ENCODE data around the gene VRK1.

VRK1 gene

GRCh38 chr14:96888593-96888992 is 91.4 kb downstream of the VRK1 start:
- peak; percentile 25 for DNase-seq

DNA sequence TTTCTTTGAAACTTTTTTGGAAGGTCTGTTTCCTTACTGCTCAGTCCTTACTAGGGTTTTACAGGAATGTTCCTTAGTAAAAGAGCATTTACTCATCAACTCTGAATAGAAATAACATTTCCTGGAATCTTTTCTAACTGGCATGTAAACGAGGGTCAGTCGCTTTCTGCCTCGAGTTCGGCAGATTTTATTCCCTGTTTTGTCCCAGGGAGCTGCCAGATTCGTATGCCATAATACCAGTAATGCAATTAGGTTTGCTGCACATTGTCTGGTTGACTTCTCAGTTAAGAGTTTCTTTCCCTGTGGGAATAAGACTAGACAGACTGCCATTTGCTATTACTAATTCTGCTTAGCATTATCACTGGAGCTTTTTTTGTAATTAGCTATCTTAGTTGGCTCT is 91.9 kb downstream of the VRK1 start:
- DNase-seq, result no peak

DNA sequence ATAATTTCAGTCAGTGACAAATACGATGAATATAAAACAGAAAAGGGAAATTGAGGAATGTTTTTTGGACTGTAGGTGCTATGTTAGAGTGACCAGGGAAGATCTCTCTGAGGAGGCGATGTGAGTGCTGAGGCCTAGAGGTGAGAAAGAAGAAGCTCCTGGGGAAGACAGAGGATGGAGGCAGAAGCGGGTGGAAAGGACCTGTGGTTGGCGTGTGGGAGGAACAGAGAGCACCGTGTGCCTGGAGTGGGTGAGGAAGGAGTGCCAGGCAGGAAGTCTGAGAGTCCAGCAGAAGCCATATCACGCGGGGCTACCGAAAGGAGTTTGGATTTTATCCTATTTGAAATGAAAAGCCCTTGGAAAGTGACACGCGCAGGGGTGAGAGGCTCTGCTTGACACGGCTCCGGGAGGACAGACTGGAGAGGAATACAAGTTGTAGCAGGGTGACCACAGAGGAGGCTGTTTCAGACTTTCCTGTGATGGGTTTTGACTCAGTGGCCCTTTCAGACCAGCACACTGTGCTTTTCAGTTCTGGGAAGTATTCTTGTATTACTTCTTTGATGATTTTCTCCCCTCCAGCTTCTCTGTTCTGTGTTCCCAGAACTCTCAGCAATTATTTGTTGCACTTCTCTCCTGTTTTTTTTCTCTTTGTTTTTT is 96.9 kb downstream of the VRK1 start:
- no peak for DNase-seq

DNA sequence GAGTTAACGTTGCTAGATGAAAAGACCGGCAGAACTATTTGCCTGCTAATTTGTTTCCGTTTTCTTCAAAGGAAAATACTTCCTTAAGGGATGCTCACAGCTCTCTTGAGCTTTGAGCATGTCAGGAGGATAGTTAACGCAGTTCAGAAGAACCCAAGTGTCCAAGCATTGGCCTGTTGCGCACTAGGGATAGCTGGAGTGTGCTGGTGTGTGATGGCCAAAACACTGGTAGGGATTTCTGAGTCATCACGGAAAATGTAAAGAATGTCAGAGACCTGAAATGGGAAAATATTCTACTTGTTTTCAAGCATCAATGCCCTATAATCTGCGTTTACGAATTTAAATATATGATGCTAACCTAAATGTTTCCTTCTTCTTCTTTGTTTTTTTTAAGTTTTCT is 97.8 kb downstream of the VRK1 start:
- DNase-seq, result no peak

- no peak for DNase-seq
Measured at GRCh38 chr14:96895658-96896271, 98.6 kb downstream of the VRK1 start.

- DNase-seq, result no peak
Measured at GRCh38 chr14:96897184-96897583, 100.0 kb downstream of the VRK1 start.

GRCh38 chr14:96901227-96901626 is 104.0 kb downstream of the VRK1 start:
- no peak for DNase-seq

DNA sequence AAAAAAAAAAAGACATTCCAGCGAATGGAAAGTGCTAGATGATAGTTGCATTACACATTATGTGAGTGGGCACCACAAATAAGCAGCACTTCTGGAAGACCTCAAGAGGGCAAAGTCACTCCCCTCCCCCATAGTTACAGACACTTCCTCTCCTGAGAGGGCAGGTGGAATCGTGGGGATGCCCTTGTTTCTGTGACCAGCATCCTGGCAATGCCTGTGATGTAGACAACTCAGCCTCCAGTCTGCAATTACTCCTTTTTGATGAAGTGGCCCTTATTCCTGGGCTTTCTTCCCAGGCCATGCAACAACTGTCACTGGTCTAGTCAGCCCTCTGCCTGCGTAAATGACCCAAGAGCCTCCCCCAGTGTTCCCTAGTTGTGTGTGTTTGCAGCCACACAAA is 104.8 kb downstream of the VRK1 start:
- DNase-seq, result no peak

DNA sequence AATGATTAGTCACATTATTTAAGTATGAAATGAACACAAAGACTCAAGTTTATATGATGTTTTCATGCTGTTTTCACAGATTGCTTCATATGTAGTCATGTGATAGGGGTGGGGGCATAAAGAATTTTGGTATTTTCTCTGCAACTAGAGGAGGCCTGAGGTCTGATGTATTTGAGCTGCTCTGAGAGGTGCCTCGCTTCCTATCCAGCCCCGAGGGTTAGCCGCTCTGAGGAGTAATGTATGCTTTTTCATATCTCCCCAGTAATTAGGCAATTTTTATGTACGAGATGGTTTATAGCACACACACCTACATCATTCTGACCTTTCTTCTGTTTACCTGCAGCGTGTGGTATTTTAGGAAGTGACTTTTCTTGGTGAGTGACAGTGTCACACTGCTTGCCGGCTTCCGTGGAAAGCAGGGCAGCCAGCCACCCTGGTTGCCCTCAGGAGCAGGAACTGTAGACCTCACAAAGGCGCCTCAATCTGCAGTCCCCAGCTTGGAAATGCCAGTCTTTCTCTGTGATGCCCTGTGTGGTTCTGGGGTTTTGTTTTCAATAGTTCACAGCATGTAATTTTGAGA is 106.4 kb downstream of the VRK1 start:
- no peak for DNase-seq

- DNase-seq, result no peak
Measured at GRCh38 chr14:96904201-96904600, 107.0 kb downstream of the VRK1 start.

DNA sequence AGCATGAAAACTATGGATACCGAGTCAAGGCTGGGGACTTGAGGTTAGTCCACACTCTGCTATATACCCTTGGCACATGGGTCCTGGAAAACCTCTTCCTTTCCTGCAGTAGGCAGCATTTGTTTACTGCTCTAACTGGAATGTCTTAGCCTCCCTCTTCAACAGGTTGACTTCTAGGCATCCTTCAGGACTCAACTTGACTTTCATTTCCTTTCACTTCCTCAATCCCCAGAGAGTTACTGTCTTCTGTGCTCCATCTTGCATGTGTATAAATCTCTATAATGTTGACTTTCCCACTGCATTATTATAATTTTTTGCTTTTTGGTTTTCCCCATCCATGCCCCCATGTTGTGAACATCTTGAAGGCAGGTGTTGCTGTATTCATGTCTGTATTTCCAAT is 107.9 kb downstream of the VRK1 start:
- no peak for DNase-seq

DNA sequence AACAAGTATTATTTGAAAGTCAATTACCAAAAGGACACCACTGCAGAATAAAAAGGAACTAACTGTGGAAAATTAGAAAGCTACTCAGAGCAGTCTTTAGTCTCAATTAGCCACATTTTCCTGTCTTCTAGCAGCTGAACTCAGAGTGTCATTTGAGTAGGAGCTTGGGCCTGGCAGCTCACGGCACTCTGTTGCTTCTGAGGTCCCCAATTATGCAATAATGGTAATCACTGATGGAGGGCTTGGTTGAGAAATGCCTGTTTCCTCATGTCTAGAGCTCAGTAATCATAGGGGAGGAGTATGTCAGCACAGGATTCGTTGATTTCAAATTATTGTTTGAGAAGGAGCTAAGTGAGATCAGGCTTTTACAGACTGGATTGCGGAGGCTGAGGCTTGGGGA is 108.6 kb downstream of the VRK1 start:
- DNase-seq, result no peak

DNA sequence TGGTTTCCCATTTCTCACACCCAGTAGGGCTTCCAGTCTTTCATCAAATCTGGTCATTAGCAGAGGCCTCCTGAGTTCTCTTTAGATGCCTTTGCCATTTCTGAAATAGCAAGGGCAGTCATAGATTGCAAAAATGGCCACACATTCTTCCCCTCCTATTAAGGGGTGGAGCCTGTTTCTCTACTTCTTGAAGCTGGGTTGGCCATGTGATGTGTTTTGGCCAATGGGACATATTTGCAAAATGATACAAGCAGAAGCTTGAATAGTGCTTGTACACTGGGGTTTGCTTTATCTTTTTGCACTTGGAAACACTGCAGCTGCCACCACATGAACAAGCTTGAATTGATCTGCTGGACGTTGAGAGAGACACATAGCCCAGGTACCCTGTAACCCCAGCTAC is 109.3 kb downstream of the VRK1 start:
- DNase-seq, result no peak

DNA sequence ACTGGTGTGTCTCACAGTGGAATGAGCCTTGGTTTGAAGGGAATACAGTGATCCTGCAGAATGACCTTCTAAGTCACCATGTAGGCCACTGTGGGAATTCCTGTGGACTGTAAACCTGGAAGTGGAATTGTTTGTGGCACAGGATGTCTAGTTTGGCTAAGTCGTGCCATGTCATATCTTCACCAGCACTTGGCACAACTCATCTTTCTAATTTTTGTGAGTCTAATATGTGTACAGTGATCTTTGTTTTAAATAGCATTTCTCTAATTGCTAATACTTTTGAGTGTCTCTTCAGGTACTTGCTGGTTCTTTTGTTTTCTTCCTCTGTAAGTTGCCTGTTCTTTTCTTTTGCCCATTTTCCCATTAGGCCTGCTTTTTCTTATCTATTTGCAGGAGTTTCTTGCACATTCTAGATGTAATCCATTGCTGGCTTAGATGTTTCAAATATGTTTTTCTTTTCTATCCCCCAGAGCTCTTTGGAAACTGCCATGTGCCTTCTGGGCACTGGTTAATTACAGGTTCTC is 112.7 kb downstream of the VRK1 start:
- no peak for DNase-seq

- DNase-seq, result no peak
Measured at GRCh38 chr14:96911499-96912149, 114.4 kb downstream of the VRK1 start.

- no peak for DNase-seq
Measured at GRCh38 chr14:96914571-96915128, 117.5 kb downstream of the VRK1 start.

DNA sequence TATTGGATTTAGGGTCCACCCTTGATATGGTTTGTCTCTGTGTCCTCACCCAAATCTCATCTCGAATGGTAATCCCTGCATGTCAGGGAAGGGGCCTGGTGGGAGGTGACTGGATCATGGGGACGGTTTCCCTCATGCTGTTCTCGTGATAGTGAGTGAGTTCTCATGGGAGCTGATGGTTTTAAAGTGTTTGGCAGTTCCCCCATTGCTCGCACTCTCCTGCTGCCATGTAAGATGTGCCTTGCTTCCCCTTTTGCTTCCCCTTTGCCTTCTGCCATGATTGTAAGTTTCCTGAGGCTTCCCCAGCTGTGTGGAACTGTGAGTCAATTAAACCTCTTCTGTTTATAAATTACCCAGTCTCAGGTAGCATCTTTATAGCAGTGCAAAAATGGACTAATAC is 118.3 kb downstream of the VRK1 start:
- DNase-seq, result no peak

GRCh38 chr14:96916751-96917150 is 119.6 kb downstream of the VRK1 start:
- DNase-seq, result no peak

DNA sequence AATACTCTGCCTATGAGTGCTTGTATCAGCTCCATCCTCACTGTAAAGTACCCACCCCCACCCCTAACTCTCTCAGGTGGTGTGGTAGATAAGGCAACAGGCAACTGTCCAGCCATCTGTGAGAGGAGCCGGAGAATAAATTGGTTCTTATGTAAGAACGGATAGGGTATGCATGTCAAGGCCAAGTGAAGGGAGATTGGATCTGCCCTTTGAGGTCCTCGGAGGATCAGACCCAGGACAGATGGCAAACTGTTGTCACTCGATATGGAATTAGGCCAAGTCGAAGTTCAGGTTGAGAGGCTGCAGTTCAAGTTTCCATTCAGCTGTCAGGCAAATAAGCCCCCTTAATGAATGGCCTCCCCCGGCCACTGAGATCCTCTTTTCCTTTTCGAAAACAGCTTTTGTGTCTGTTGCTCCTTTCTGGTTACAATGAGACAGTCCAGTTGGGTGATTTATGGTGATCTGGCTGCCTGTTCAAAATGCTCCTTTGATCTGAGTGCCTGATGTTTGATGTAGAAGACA is 120.3 kb downstream of the VRK1 start:
- DNase-seq, result no peak

DNA sequence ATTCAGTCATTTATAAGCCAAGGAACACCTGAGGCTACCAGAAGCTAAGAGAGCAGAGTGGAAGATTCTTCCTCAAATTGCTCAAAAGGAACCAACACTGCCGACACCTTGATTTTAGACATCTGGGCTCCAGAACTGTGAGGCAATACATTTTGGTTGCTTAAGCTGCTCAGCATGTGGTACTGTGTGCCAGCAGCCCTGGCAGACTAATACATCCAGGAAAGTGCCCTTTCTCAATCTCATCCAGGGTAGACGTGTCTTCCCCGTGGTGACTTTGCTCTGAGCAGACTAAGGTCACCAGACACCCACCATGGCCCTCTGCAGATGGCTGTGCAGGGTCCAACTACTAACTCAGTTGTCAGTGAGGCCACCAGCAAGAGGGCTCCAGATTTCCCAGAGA is 122.8 kb downstream of the VRK1 start:
- no peak for DNase-seq

GRCh38 chr14:96920820-96921219 is 123.6 kb downstream of the VRK1 start:
- DNase-seq, result no peak

DNA sequence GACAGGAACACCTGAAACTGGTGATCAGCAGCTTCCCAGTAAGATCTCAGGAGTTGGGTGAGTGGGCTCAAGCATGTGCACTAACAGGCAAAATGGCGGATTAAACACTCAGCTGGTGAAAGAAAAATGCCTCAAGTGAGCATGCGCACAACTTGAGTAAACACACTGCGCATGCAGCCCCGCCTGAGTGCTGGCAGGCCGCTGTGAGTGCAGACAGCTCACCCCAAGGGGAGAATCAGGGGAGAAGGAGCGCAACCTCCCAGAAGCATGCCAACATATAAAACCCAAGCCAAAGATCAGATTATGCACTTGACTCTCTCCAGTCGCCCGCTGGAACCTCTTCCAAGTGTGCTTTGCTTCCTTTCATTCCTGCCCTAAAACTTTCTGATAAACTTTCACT is 125.8 kb downstream of the VRK1 start:
- DNase-seq, result no peak

DNA sequence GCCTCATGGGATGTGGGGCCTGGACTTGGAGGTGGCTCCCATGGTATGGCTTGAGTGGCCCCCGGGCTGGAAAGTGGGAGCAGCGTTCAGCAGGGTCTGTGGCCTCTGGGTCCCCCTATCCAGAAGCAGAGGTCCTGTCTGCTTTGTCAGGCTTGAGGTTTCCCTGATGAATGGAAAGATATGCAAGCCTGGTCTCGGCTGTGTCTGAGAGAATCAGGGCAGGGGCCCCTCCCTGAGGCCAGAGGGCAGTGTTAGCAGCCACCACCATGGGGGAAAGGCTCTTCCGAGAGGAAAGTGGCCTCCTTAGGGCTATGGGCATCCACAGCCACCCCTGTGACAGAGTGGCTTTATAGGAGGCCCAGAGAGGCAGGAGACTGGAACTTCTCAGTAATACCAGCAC is 128.2 kb downstream of the VRK1 start:
- no peak for DNase-seq
